ENCODE results near the gene PPP1CA. TPM values are rescaled to one million over a fixed set of nuclear protein-coding genes. Genes with fewer than 3 reads are reported as not detected.

The PPP1CA gene
- total RNA-seq, 1 donor from 2014 or later = 137 TPM

DNA sequence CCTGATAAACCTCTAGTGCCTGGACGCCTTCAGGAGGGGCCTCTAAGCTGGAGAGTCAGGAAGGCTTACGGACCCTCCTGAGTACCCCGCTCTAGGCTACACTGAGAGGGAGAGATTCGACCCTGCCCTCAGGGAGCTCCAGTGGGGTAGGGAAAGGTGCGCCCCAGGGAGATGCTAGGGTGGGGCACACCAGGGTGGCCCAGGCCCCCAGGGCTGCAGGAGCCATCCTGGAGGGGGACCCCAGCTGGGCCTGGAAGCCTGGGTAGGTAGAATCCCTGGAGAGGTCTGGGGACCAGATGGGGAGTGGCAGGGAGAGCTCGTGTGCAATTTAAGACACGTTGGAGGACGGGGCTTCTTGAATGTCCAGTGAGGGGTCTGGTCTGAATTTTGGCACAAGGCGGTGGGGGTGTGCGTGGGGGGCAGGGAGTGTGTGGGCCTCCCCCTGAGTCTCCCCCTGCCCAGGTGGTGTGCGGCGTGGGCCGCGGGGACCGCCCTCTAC is 18.5 kb upstream of the PPP1CA start:
- DNase-seq (ENCODE audit: extremely low spot score, unreplicated experiment) = no peak
- TF ChIP-seq CTCF (conservative IDR thresholded peaks at IDR 0.05) = no peak
- no peaks in the 10 kb centered on the region for H3K9me3 Mint-ChIP-seq
- peaks cover 15% of the 10 kb centered on the region for H3K27me3 Mint-ChIP-seq
- no peak overlapping the region for H3K27ac Mint-ChIP-seq
- H3K36me3 Mint-ChIP-seq = no peaks in the 10 kb centered on the region
- peaks cover 13% of the 10 kb centered on the region for H3K4me1 Mint-ChIP-seq (ENCODE audit: unreplicated experiment)
- H3K4me3 Mint-ChIP-seq = peak overlapping the region; percentile 81

DNA sequence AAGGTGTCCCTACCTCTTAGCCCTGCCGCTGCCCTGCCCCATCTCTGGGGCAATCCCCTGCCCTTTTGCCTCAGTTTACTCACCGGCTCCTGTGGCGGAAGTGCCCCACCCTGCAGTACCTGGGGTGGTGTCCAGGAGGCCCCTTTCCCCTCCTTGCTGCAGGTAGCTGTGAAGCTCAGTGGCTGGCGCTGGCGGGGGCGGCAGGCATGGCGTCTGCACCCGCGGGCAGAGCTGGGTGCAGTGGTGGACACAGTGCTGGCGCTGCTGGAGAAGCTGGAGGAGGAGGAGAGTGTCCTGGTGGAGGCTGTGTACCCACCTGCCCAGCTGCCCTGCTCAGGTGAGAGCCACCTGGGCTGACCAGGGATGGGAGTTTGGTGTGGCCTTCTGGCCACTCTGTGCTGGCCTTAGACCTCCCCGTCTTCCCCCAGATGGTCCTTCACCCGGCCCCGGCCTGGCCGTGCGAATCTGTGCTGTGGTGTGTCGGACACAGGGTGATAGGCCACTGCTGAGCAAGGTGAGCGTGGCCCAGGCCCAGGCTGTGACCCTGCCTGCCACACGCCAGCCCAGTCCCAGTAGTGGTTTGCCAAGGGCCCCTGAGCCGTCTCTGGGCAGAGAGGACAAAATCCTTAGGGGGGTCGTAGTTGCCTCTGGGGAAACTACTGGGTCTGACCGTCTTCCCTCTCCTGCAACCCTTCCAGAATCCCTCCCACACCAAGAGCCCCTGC is 17.8 kb upstream of the PPP1CA start:
- H3K4me1 Mint-ChIP-seq (ENCODE audit: unreplicated experiment) = peaks cover 13% of the 10 kb centered on the region
- no peaks in the 10 kb centered on the region for H3K9me3 Mint-ChIP-seq
- peak overlapping the region; percentile 81 for H3K4me3 Mint-ChIP-seq
- H3K36me3 Mint-ChIP-seq = no peaks in the 10 kb centered on the region
- DNase-seq (ENCODE audit: extremely low spot score, unreplicated experiment) = no peak
- H3K27me3 Mint-ChIP-seq = peaks cover 20% of the 10 kb centered on the region
- TF ChIP-seq CTCF (conservative IDR thresholded peaks at IDR 0.05) = no peak
- H3K27ac Mint-ChIP-seq = no peak overlapping the region

DNA sequence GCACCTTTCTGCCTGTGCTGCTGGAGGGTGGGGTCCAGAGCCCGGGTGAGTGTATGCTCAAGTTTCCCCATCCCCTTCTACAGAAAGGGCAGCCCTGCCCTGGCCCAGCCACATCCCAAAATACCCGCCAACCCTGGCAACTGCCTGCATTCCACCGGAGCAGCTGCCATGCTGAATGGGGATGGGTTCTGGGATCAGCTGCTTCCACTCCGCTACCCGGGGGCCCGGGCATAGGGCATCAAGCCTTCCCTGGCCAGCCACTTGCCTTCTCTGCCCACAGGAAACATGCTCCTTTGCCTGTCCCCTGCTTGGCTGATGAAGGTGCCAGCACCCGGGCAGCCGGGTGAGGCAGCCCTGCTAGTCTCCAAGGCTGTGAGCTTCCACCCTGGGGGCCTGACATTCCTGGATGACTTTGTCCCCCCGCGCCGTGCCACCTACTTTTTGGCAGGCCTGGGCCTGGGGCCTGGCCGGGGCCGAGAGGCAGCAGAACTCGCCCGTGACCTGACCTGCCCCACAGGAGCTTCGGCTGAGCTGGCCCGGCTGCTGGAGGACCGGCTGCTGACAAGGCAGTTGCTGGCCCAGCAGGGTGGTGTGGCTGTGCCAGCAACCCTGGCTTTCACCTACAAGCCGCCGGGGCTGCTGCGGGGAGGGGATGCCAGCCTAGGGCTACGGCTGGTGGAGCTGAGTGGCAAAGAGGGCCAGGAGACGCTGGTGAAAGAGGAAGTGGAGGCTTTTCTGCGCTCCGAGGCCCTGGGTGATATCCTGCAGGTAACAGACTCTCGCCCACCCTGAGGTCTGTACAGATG is 17.0 kb upstream of the PPP1CA start:
- TF ChIP-seq CTCF (conservative IDR thresholded peaks at IDR 0.05) = no peak
- Mint-ChIP-seq H3K27me3 (peaks cover 28% of the 10 kb centered on the region), H3K4me1 (ENCODE audit: unreplicated experiment) (peaks cover 13% of the 10 kb centered on the region), H3K36me3 (no peaks in the 10 kb centered on the region), H3K9me3 (no peaks in the 10 kb centered on the region), H3K4me3 (no peak overlapping the region), H3K27ac (no peak overlapping the region)
- no peak for DNase-seq (ENCODE audit: extremely low spot score, unreplicated experiment)

DNA sequence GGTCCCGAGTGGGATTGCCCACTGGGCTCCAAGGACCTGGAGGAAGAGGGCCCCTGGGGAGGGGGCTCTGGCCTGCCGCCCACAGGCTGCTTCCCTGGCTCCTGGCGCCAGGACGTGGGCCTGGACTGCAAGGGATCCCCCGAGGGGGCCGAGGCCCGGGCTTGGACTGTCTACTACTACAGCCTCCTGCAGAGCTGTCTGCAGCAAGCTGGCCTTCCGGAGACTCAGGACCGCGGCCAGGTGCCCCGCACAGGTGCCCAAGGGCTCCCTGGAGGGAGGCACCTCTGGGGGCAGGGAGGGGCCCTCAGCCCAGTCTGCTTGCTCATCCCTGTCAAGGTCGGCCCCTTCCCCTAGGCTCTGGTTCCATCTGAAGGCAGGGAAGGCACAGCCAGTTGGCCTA is 15.8 kb upstream of the PPP1CA start:
- no peak for TF ChIP-seq CTCF (conservative IDR thresholded peaks at IDR 0.05)
- H3K4me1 Mint-ChIP-seq (ENCODE audit: unreplicated experiment) = peaks cover 17% of the 10 kb centered on the region
- H3K27me3 Mint-ChIP-seq = peaks cover 40% of the 10 kb centered on the region
- H3K36me3 Mint-ChIP-seq = no peaks in the 10 kb centered on the region
- H3K27ac Mint-ChIP-seq = no peak overlapping the region
- no peak overlapping the region for H3K4me3 Mint-ChIP-seq
- DNase-seq (ENCODE audit: extremely low spot score, unreplicated experiment) = no peak
- H3K9me3 Mint-ChIP-seq = no peaks in the 10 kb centered on the region

DNA sequence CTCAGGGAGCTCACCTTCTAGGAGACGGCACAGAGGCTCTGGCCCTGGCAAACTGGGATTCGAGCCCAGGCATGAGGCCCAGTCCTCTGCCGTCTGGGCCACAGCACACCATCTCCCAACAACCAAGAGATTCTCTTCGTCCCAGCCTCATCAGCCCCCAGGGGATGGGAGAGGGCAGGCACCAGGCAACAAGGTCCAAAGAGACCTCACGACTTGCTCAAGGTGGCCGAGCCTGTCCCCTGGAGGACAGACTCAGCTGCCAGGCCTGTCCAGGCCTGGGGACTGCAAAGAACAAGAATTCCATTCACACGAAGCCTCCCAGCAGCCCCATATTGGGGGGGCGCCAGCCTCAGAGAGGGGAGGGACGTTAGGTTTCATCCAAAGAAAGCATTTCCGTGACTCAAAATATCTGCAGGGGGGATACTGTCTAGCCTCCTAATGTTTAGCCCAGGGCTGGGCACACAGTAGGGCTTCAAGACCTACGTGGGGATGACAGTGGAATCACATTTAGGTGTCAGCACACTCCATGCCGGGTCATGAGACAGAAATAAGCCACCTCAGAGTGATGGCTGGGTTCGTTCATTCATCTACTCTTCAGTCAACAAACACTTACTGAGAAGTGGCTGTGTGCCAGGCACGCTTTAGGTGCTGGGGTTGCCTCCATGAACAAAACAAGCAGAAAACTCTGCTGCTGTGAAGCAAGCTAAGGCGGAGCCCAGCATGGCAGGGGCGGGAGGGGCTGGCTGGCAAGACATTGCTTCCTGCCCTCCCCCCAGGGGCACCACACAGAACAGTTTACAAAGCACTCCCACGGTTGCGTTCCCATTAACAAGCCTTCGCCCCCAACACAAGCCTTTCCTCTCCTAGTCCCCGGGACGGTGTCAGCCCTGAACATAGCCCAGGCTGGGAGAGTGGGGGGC is 15.0 kb upstream of the PPP1CA start:
- Mint-ChIP-seq H3K4me3 (peak overlapping the region; percentile 77), H3K27ac (no peak overlapping the region), H3K36me3 (no peaks in the 10 kb centered on the region), H3K9me3 (no peaks in the 10 kb centered on the region), H3K27me3 (peaks cover 48% of the 10 kb centered on the region), H3K4me1 (ENCODE audit: unreplicated experiment) (peaks cover 17% of the 10 kb centered on the region)
- DNase-seq (ENCODE audit: extremely low spot score, unreplicated experiment) = no peak
- no peak for TF ChIP-seq CTCF (conservative IDR thresholded peaks at IDR 0.05)
